T-helper 9 cell (primary cell): ENCODE data around the gene WDR64.
"Not testable (repeated sequence)": the region's sequence is repeated elsewhere in the genome, so short reads cannot be mapped to it uniquely, and the experiment has no call there.

Experiments
- DNase-seq: peaks from one replicate; pipeline ENCODE4 v3.0.0-alpha.2; 2020

Gene WDR64

DNA sequence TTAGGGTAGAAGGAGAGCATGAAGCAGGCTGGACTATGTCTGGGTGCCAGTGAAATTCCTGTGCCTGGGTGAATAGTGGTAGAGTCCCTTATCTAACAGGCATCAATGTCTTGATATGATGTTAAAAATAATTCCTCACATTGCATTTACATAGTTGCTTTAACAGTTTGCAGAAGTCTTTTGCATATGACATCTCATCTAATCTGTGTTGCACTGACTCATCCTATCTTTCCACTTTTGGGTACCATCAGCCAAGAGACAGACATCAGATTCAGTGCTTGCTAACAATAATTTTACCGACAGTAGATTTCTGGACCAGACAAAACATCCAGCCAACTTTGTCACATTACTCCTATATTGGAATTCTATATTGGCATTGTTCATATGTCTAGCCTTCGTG, 92.5 kb downstream of the WDR64 start:
- no peak for DNase-seq

- no peak for DNase-seq
Measured at GRCh38 chr1:241747992-241748391, 95.9 kb downstream of the WDR64 start.

GRCh38 chr1:241749041-241749944, 97.2 kb downstream of the WDR64 start:
- DNase-seq, result no peak

DNA sequence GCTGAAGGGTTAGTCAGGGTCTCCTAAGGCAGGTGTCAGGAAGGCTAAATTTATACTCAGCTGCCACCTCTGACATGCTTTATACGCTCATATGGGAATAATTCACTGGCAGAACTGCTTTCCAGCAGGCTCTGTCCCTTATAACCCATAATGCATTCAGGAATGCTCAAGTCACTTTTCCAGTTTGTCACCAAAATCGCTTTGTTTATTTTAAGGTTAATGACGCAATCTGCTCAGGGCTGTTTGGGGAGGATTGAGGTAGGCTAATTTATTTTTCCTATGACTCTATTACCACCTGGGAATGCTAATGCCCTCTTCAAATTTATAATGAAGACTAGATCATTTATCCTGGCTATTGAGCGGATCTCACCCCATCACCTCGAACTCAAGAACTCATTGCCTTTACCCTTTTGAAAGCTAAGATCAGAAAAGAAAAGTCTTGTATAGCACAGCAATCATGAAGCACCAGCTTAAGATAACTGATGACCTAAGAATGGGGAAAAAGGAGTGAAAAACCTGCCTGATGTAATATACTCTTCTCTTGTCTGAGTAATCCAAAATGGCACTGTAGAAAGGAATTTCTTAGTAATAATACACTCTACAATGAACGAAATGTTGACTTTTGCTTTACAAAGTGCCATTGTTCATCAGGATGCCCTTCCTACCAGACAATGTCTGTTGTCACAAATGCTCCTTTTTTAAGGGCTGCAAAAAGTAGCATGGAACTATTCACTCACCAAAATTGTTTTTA, 98.0 kb downstream of the WDR64 start:
- no peak for DNase-seq

GRCh38 chr1:241751524-241751923, 99.4 kb downstream of the WDR64 start:
- DNase-seq, result no peak

GRCh38 chr1:241762713-241763339, 110.7 kb downstream of the WDR64 start:
- DNase-seq, result no peak

DNA sequence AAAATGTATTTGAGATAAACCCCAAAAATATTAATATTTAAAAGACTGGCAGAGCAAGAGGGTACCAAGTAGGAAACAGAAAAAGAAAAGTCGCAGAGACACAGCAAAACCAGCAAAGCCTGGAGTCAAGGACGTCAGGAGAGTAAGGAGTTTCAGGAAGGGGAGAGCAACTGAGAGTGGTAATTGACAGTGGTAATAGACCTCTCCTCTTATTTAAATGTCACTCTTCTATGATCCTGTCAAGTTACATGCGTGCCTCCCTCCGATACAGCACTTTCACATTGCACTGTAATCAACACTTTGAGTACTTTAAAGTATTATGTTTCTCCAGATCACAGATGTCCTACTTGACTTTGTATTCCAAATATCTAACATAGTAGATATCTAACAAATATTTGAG, 113.3 kb downstream of the WDR64 start:
- DNase-seq, result no peak

GRCh38 chr1:241767737-241768136, 115.7 kb downstream of the WDR64 start:
- no peak for DNase-seq

DNA sequence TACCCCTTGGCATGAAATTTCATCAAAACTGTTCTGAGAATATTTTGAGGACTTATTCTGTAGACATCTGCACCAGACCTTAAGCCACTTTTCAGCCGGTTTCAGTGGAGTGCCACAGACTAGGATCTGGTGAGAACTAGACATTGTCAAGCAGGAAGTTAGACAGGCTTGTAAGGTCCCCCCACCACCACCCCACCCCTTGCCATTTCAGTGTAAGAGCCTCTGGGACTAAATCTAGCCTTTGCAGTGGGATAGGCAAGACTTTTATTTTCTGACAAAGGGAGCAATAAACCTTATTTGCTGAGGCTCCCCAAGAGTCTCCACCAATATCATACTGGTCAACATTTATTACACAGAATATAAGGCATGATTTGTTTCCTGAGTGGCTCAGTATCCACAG, 118.0 kb downstream of the WDR64 start:
- DNase-seq, result no peak

DNA sequence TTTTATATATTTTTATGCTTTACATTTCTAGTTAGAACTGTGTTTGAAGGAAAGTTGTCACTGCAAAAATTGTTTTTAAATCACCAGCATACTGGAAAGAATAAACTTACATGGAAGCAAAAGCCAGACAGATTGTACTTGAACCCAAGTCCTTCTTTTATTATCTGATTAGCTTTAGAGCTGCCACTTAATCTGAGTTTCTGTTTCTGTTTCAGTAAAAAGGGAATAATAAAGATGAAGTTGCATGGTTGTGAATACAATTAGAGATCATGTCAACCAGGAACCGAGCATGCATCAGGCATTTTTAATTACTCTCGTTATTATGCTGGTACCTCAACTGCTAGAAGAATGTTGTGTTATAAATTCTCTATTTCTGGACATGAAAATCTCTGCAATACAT, 119.0 kb downstream of the WDR64 start:
- no peak for DNase-seq

- no peak for DNase-seq
Measured at GRCh38 chr1:241772932-241773500, 120.9 kb downstream of the WDR64 start.

DNA sequence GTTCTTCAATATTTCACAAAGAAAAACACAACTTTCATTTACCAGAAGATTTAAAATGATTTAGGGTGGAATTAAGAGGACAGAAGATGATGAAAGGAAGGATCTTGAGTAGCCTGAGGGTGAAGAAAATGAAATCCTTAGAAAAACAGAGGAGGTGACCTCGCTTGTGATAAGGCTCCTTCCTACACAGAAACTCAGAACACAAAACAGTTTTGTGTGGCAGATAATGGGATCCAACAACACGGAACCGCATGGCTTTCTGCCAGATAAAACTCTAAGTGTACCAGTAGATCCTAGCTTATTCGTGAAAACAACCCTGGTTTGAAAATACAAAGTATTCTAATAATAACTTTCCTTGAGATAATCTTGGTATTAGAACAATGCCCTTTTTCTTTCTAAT, 121.9 kb downstream of the WDR64 start:
- no peak for DNase-seq

DNA sequence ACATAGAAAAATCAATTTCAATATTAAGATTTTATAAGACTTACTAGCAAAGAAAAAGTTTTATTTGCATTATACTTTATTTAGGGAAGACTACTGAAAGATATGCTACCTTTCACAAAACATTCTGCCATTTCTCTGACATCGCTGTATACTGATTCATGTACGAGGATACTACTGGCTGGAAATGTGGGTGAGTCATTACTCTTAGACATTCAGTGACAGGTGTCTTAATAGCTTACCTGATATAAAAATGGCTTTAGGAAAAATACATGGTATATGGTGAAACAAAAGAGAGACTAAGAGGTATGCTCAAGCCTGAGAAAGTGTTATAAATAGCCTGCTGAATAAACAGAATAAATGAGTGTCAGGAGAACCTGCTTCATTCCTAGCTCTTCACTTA, 122.9 kb downstream of the WDR64 start:
- DNase-seq, result no peak

DNA sequence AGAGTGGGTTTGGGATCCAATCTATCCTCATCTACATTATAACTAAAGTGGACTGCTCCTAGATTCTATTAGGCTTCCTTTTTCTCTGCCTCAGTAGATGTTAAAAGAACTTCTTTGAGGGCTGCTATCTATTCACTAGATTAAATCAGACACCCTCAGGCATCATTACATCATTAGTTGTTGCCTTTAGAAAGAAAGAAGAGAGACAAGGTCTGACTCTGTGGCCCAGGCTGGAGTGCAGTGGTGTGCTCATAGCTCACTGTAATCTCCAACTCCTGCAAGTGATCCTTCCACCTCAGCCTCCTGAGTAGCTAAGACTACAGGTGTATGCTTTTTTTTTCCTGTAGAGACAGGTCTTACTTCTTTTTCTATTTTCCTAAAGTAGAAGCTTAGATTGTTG, 124.8 kb downstream of the WDR64 start:
- no peak for DNase-seq

DNA sequence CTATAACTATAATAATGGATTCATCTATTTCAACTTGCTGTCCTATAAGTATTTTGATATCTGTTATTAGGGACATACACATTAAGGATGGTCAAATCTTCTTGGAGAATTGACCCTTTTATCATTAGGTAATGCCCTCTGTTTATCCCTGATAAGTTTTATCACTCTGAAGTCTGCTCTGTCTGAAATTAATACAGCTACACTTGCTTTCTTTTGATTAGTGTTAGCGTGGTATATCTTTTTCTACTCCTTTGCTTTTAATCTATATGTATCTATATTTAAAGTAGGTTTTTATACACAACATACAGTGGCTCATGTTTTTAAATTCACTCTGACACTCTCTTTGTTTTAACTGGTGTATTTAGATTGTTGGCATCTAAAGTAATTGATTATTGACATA, 126.0 kb downstream of the WDR64 start:
- DNase-seq, result no peak

GRCh38 chr1:241779897-241780296, 127.8 kb downstream of the WDR64 start:
- no peak for DNase-seq

DNA sequence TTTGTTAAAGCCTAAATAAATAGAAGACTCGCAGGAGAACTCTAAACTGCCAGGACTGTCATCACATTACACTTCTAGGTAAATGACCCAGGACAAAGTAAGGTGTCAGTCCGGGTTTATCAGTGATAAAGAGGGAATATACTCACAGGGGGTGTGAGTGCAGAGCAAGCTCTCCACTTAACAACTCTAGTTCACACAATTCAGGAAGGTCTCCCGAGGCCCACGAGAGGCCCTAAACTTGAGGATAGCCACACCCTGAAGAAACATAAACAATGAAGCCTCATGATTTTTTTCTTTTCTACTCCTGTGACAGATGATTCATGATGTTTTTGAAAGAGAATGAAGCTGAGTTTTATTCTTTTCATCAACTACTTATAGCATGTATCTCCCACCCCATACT, 130.3 kb downstream of the WDR64 start:
- DNase-seq, result no peak

DNA sequence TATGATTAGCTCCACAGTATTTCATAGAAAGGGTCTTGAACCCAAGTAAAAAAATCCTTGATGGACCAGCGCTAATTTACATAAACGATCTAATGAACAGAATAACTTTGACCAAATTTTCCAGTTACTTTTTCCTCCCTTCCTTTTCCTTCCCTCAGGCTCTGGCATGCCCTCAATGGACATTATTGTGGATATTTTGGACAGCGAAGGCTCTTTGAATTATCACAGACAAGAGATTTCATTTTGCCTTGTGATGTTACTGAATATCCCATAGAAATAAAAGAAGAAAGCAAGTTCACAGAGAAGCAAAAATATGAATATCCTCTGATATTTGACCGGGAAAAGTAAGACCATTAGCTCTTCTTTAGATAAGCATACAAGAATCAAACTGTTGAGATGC, 135.6 kb downstream of the WDR64 start:
- DNase-seq, result no peak

- DNase-seq, result no peak
Measured at GRCh38 chr1:241789061-241789460, 137.0 kb downstream of the WDR64 start.

DNA sequence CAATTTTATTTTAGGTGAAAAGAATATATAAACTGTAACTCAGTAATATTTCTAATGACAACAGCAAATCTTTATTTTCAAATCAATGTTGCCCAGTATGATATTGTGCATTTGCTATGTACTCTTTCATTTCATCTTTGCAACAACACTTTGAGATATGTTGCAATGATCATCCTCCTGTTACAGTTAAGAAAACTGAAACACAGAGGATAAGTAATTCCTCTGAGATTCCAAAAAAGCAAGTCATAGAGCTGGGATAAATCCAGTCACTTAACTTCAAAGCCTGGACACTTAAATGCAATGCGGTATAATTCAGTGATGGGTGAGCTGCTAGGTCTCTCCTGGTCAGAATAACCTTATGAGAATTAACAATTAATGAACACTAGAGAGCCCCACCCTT, 147.3 kb downstream of the WDR64 start:
- no peak for DNase-seq

DNA sequence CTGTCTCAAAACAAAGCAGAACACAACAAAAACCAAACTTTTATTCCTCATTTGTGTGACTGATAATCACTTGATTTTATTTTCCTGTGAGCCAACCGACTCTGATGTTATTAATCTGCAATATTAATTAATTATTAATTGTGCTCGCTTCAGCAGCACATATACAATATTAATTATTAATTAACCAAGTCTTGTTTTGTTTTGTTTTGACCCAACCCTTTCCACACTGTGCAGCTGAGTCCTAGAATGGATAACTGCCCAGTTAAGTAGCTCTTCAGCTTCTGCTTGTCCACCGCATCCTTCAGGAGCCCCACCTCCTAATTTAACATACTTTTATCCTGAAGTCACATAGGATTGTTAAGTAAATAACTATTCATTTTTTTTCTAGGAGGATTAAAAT, 148.6 kb downstream of the WDR64 start:
- no peak for DNase-seq

DNA sequence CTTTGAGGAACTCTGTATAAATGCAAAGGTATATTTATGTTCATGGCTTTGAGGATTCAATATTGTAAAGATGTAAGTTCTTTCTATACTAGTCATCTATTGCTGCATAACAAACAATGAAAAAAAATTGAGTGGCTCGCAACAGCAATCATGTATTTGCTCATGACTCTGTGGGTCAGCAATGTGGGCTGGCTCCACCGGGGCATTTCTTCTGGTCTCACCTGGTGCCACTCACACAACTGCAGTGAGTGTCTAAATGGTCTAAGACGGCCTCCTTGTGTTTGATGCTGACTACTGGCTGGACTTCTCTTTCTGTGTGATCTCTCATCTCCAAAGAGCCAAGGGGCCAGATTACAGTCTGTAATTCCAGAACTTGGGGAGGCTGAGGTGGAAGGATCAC, 150.8 kb downstream of the WDR64 start:
- DNase-seq, result no peak

DNA sequence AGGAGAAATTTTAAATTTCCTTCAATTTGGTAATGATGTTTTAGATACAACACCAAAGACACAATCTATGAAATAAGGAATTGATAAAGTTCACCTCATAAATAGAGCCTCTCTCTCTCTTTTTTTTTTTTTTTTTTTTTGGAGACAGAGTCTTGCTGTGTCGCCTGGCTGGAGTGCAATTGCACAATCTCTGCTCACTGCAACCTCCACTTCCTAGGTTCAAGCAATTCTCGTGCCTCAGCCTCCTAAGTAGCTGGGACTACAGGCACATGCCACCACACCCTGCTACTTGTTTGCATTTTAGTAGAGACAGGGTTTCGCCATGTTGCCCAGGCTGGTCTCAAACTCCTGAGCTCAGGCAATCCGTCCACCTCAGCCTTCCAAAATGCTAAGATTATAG, 152.6 kb downstream of the WDR64 start:
- not testable (repeated sequence) for DNase-seq
